Suprapubic skin (tissue), 3 donors: ENCODE data around the gene ZSCAN4.

Experiments used
- CTCF ChIP-seq, 2 donors: fragments of 200-600 bp in 1 of 2; fragments of 450-650 bp in 1 of 2; sonication (generic) in 1 of 2; IDR thresholded peaks; one replicate each; pipeline ENCODE4 v1.5.1; 2016 to 2019; ENCODE audit warnings: antibody characterized with exemption in 2 of 2, mild to moderate bottlenecking in 1 of 2, moderate library complexity in 1 of 2
- EP300 ChIP-seq: sonication (generic); formaldehyde crosslinking; IDR thresholded peaks from one replicate; pipeline ENCODE4 v1.6.1; 2017; ENCODE audit warnings: antibody characterized with exemption
- POLR2A ChIP-seq, 2 donors: fragments of 450-650 bp; IDR thresholded peaks; one replicate each; pipeline ENCODE4 v1.6.1; 2017; ENCODE audit warnings: antibody characterized with exemption in 2 of 2, mild to moderate bottlenecking in 2 of 2, moderate library complexity in 2 of 2

GRCh38 chr19:57675881-57676280 lies 7.1 kb downstream of the ZSCAN4 start:
- TF ChIP-seq CTCF (IDR thresholded peaks at IDR 0.05) (no peak), POLR2A (IDR thresholded peaks at IDR 0.05) (no peak), EP300 (no peak)
